Activated CD8-positive, alpha-beta memory T cell treated with anti-CD3 and anti-CD28 coated beads, Interleukin-2, amount 10 ng/mL, durations not matched to agents 7 days and 5 days (primary cell): ENCODE data around the gene PPP2R5C. TPM values are rescaled to one million over a fixed set of nuclear protein-coding genes. Genes with fewer than 3 reads are reported as not detected.
A peak's percentile ranks its signal among the peaks of the same experiment; 100 is the strongest.

ENCODE experiments used
- ATAC-seq: fragments of 150-1000 bp; cut with Tn5 transposase; one replicate; pipeline ENCODE4 v1.10.0; 2021; ENCODE audit warnings: moderate library complexity
- CTCF ChIA-PET: fragments of 350-600 bp; sonication (Branson Sonifier 250); formaldehyde crosslinking; loops from one replicate; lab custom pipeline; 2021; ENCODE audit warnings: antibody characterized with exemption; lab: Charles Lee
- DNase-seq: peaks from one replicate; pipeline ENCODE4 v3.0.0-alpha.2; 2020
- H3K27ac Mint-ChIP-seq: one replicate; pipeline ENCODE4 v1.8.0; 2021; ENCODE audit warnings: mild to moderate bottlenecking, mixed read lengths
- H3K27me3 Mint-ChIP-seq: one replicate; pipeline ENCODE4 v1.8.0; 2021; ENCODE audit warnings: mixed read lengths
- H3K36me3 Mint-ChIP-seq: one replicate; pipeline ENCODE4 v1.8.0; 2021; ENCODE audit warnings: mild to moderate bottlenecking, mixed read lengths
- H3K4me1 Mint-ChIP-seq: one replicate; pipeline ENCODE4 v1.8.0; 2021; ENCODE audit warnings: mixed read lengths
- H3K4me3 Mint-ChIP-seq: one replicate; pipeline ENCODE4 v1.8.0; 2021; ENCODE audit warnings: mild to moderate bottlenecking, moderate library complexity, mixed read lengths
- H3K9me3 Mint-ChIP-seq: one replicate; pipeline ENCODE4 v1.8.0; 2022; ENCODE audit warnings: low read depth, mixed read lengths
- total RNA-seq, 2 experiments: library from RNA; stranded (reverse); gene quantifications; one replicate each; pipeline ENCODE4 v1.2.3, GENCODE V29; 2021

The PPP2R5C gene
- total RNA-seq, 2 experiments from 2014 or later: 213 to 234 TPM

GRCh38 chr14:101927859-101928258 lies 166.3 kb downstream of the PPP2R5C start:
- H3K9me3 Mint-ChIP-seq: no peaks in the 10 kb centered on the region
- CTCF ChIA-PET: interaction anchor here (0.7 kb wide), 1 partner anchor 157 kb away, joined by 3 read pairs; no protein-coding TSS in a partner anchor
- no peak for ATAC-seq
- DNase-seq: no peak
- no peak overlapping the region for H3K4me3 Mint-ChIP-seq
- H3K4me1 Mint-ChIP-seq: peaks cover 5% of the 10 kb centered on the region
- peaks cover 16% of the 10 kb centered on the region for H3K36me3 Mint-ChIP-seq
- no peaks in the 10 kb centered on the region for H3K27me3 Mint-ChIP-seq
- no peak overlapping the region for H3K27ac Mint-ChIP-seq

- ATAC-seq: no peak
- Mint-ChIP-seq H3K36me3 (peaks cover 14% of the 10 kb centered on the region), H3K27me3 (no peaks in the 10 kb centered on the region), H3K4me1 (peaks cover 5% of the 10 kb centered on the region), H3K9me3 (no peaks in the 10 kb centered on the region), H3K4me3 (no peak overlapping the region), H3K27ac (no peak overlapping the region)
- CTCF ChIA-PET: no interaction called here
- no peak for DNase-seq
Measured at GRCh38 chr14:101928415-101928841, 166.9 kb downstream of the PPP2R5C start.

GRCh38 chr14:101929096-101929495 lies 167.6 kb downstream of the PPP2R5C start:
- Mint-ChIP-seq H3K27me3 (no peaks in the 10 kb centered on the region), H3K36me3 (peaks cover 14% of the 10 kb centered on the region), H3K27ac (no peak overlapping the region), H3K9me3 (no peaks in the 10 kb centered on the region), H3K4me1 (peaks cover 5% of the 10 kb centered on the region), H3K4me3 (no peak overlapping the region)
- CTCF ChIA-PET: no interaction called here
- DNase-seq: no peak
- no peak for ATAC-seq

- CTCF ChIA-PET: no interaction called here
- Mint-ChIP-seq H3K36me3 (peaks cover 9% of the 10 kb centered on the region), H3K27me3 (no peaks in the 10 kb centered on the region), H3K4me1 (peaks cover 5% of the 10 kb centered on the region), H3K27ac (no peak overlapping the region), H3K9me3 (no peaks in the 10 kb centered on the region), H3K4me3 (no peak overlapping the region)
- DNase-seq (no peak), ATAC-seq (no peak)
Measured at GRCh38 chr14:101929946-101930345, 168.4 kb downstream of the PPP2R5C start.

GRCh38 chr14:101932673-101933072 lies 171.2 kb downstream of the PPP2R5C start:
- Mint-ChIP-seq H3K36me3 (peaks cover 7% of the 10 kb centered on the region), H3K27ac (no peak overlapping the region), H3K4me1 (peaks cover 2% of the 10 kb centered on the region), H3K9me3 (no peaks in the 10 kb centered on the region), H3K27me3 (no peaks in the 10 kb centered on the region), H3K4me3 (no peak overlapping the region)
- no peak for DNase-seq
- no peak for ATAC-seq
- CTCF ChIA-PET: no interaction called here

- no peak for DNase-seq
- H3K4me3 Mint-ChIP-seq: no peak overlapping the region
- no peaks in the 10 kb centered on the region for H3K9me3 Mint-ChIP-seq
- CTCF ChIA-PET: interaction anchor here (1.2 kb wide), 1 partner anchor 162 kb away, joined by 3 read pairs; no protein-coding TSS in a partner anchor
- peaks cover 6% of the 10 kb centered on the region for H3K36me3 Mint-ChIP-seq
- H3K27ac Mint-ChIP-seq: no peak overlapping the region
- ATAC-seq: no peak
- peaks cover 2% of the 10 kb centered on the region for H3K27me3 Mint-ChIP-seq
- H3K4me1 Mint-ChIP-seq: peaks cover 2% of the 10 kb centered on the region
Measured at GRCh38 chr14:101933209-101933608, 171.7 kb downstream of the PPP2R5C start.

GRCh38 chr14:101934601-101935150 lies 173.2 kb downstream of the PPP2R5C start:
- ATAC-seq (no peak), DNase-seq (no peak)
- H3K9me3 Mint-ChIP-seq: no peaks in the 10 kb centered on the region
- H3K36me3 Mint-ChIP-seq: no peaks in the 10 kb centered on the region
- H3K27me3 Mint-ChIP-seq: peaks cover 10% of the 10 kb centered on the region
- no peak overlapping the region for H3K4me3 Mint-ChIP-seq
- CTCF ChIA-PET: no interaction called here
- H3K4me1 Mint-ChIP-seq: peaks cover 2% of the 10 kb centered on the region
- no peak overlapping the region for H3K27ac Mint-ChIP-seq

GRCh38 chr14:101937926-101938767 lies 176.6 kb downstream of the PPP2R5C start:
- DNase-seq: no peak
- Mint-ChIP-seq H3K9me3 (no peaks in the 10 kb centered on the region), H3K4me3 (no peak overlapping the region), H3K27me3 (peaks cover 26% of the 10 kb centered on the region), H3K27ac (no peak overlapping the region), H3K36me3 (no peaks in the 10 kb centered on the region), H3K4me1 (peaks cover 4% of the 10 kb centered on the region)
- ATAC-seq: no peak
- CTCF ChIA-PET: interaction anchor here (1.1 kb wide), 1 partner anchor 167 kb away, joined by 4 read pairs; no protein-coding TSS in a partner anchor

- no peaks in the 10 kb centered on the region for H3K9me3 Mint-ChIP-seq
- DNase-seq: no peak
- CTCF ChIA-PET: no interaction called here
Measured at GRCh38 chr14:101939646-101940170, 178.2 kb downstream of the PPP2R5C start.

GRCh38 chr14:101944451-101944850 lies 182.9 kb downstream of the PPP2R5C start:
- ATAC-seq (no peak), DNase-seq (no peak)
- no peak overlapping the region for H3K4me3 Mint-ChIP-seq
- no peaks in the 10 kb centered on the region for H3K9me3 Mint-ChIP-seq
- no peaks in the 10 kb centered on the region for H3K36me3 Mint-ChIP-seq
- H3K27ac Mint-ChIP-seq: no peak overlapping the region
- peaks cover 40% of the 10 kb centered on the region for H3K27me3 Mint-ChIP-seq
- H3K4me1 Mint-ChIP-seq: peaks cover 16% of the 10 kb centered on the region
- CTCF ChIA-PET: interaction anchor here (0.7 to 1.7 kb wide), 3 partner anchors 21 to 237 kb away, joined by 3 read pairs; no protein-coding TSS in a partner anchor

More at GRCh38 chr14:101939646-101940170, 178.2 kb downstream of the PPP2R5C start:
- H3K27me3 Mint-ChIP-seq: peaks cover 38% of the 10 kb centered on the region
- H3K4me3 Mint-ChIP-seq: no peak overlapping the region
- peaks cover 4% of the 10 kb centered on the region for H3K4me1 Mint-ChIP-seq
- H3K36me3 Mint-ChIP-seq: no peaks in the 10 kb centered on the region
- no peak for ATAC-seq
- H3K27ac Mint-ChIP-seq: no peak overlapping the region

- CTCF ChIA-PET: interaction anchor here (1.3 to 1.7 kb wide), 2 partner anchors 144 to 238 kb away, joined by 3 read pairs; no protein-coding TSS in a partner anchor
- Mint-ChIP-seq H3K9me3 (no peaks in the 10 kb centered on the region), H3K4me1 (peaks cover 17% of the 10 kb centered on the region), H3K36me3 (no peaks in the 10 kb centered on the region), H3K4me3 (no peak overlapping the region), H3K27ac (no peak overlapping the region), H3K27me3 (peaks cover 39% of the 10 kb centered on the region)
- no peak for DNase-seq
- no peak for ATAC-seq
Measured at GRCh38 chr14:101945171-101945570, 183.7 kb downstream of the PPP2R5C start.

- Mint-ChIP-seq H3K4me1 (peaks cover 15% of the 10 kb centered on the region), H3K9me3 (no peaks in the 10 kb centered on the region), H3K27me3 (peaks cover 27% of the 10 kb centered on the region), H3K27ac (peak overlapping the region; percentile 94), H3K36me3 (no peaks in the 10 kb centered on the region), H3K4me3 (peak overlapping the region; percentile 84)
- peak; percentile 54 for DNase-seq
- CTCF ChIA-PET: interaction anchor here (1.2 to 2.4 kb wide), 4 partner anchors 13 to 367 kb away, joined by 4 to 22 read pairs (median 8); no protein-coding TSS in a partner anchor
- ATAC-seq: peak; percentile 7
Measured at GRCh38 chr14:101947577-101947903, 186.0 kb downstream of the PPP2R5C start.

- Mint-ChIP-seq H3K4me1 (peaks cover 15% of the 10 kb centered on the region), H3K36me3 (no peaks in the 10 kb centered on the region)
- ATAC-seq: peak; percentile 98
Measured at GRCh38 chr14:101947904-101948665, 186.6 kb downstream of the PPP2R5C start.

More at GRCh38 chr14:101947904-101948665, 186.6 kb downstream of the PPP2R5C start:
- peak overlapping the region; percentile 94 for H3K27ac Mint-ChIP-seq
- DNase-seq: peak; percentile 100
- H3K9me3 Mint-ChIP-seq: no peaks in the 10 kb centered on the region
- peak overlapping the region; percentile 84 for H3K4me3 Mint-ChIP-seq
- CTCF ChIA-PET: interaction anchor here (1.0 to 2.4 kb wide), 9 partner anchors 9 to 367 kb away, joined by 3 to 22 read pairs (median 6); no protein-coding TSS in a partner anchor
- H3K27me3 Mint-ChIP-seq: peaks cover 24% of the 10 kb centered on the region
